Muscle of leg (tissue), 11 donors: ENCODE data around the gene CENPA. TPM values are rescaled to one million over a fixed set of nuclear protein-coding genes. Genes with fewer than 3 reads are reported as not detected.
"Not testable (repeated sequence)": the region's sequence is repeated elsewhere in the genome, so short reads cannot be mapped to it uniquely, and the experiment has no call there.

Experiments
- DNase-seq: peaks from one replicate; pipeline ENCODE4 v3.0.0; 2013
- H3K27ac ChIP-seq: one replicate; pipeline ENCODE4 v1.5.1; 2013; ENCODE audit warnings: mild to moderate bottlenecking, low read length, control low read depth
- H3K27me3 ChIP-seq: one replicate; pipeline ENCODE4 v1.6.1; 2013; ENCODE audit warnings: low read length; ENCODE audit not compliant: control insufficient read depth, insufficient read depth
- H3K36me3 ChIP-seq: one replicate; pipeline ENCODE4 v1.6.1; 2013; ENCODE audit warnings: low read length; ENCODE audit not compliant: control insufficient read depth, insufficient read depth
- H3K4me1 ChIP-seq: one replicate; pipeline ENCODE4 v1.6.1; 2013; ENCODE audit warnings: low read length; ENCODE audit not compliant: control insufficient read depth, insufficient read depth
- H3K4me3 ChIP-seq: one replicate; pipeline ENCODE4 v1.5.1; 2013; ENCODE audit warnings: low read length, control low read depth
- H3K9me3 ChIP-seq: replicated peaks from 2 replicates; pipeline ENCODE4 v1.6.1; 2013; ENCODE audit warnings: low read depth, low read length; ENCODE audit not compliant: control insufficient read depth
- WGBS: methylation state at CpG from one replicate; pipeline ENCODE4 v1.1.5; 2013; ENCODE audit warnings: missing lambda C conversion rate; ENCODE audit not compliant: insufficient coverage; 5-methylcytosine and 5-hydroxymethylcytosine counted together
- polyA plus RNA-seq, 8 donors: library from polyadenylated mRNA; unstranded; fragments of 120-200 nt; gene quantifications; one replicate each; pipeline versions ENCODE4 v1.2.1 to v1.2.3, GENCODE V29; 2013; ENCODE audit warnings: inconsistent platforms in 1 of 8, low replicate concordance in 1 of 8; ENCODE audit not compliant: insufficient read length in 8 of 8, insufficient read depth in 1 of 8
- total RNA-seq: library from RNA; stranded (reverse); fragments of 120-200 nt; gene quantifications from one replicate; pipeline ENCODE4 v1.2.4, GENCODE V29; 2013

CENPA gene
- total and polyA plus RNA-seq, 9 donors, result 4.3 to 10.8 (median 8.4) TPM

DNA sequence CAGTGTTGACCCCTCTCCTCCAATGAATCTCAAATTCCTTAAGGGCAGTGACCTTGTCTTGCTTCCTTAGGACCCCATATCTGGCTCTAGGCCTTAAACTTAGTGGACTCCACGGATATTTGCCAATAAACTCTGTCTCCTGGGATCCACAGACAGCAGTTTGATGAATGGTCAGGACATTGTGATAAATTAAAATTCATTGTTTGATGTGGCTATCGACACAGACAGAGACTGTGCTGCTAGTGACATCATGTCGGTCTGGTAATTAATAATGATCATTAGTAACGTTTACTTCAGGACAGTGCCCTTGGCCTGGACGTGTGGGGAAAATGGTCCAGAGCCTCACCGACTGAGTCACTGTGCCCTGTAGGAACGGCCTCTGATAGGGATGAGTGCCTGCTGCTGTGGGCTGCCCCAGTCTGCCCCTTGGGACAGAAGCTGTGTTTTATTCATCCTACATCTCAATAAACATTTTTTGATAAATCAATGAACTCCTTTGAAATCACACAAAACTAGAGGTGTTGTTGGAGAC lies 27.0 kb upstream of the CENPA start:
- Histone ChIP-seq H3K9me3 (no peaks in the 10 kb centered on the region), H3K4me3 (no peak overlapping the region), H3K36me3 (no peaks in the 10 kb centered on the region), H3K27me3 (peaks cover 3% of the 10 kb centered on the region), H3K27ac (no peak overlapping the region), H3K4me1 (peaks cover 10% of the 10 kb centered on the region)
- WGBS, result 70% methylated on average over 7 of the region's 7 CpGs
- DNase-seq, result no peak

DNA sequence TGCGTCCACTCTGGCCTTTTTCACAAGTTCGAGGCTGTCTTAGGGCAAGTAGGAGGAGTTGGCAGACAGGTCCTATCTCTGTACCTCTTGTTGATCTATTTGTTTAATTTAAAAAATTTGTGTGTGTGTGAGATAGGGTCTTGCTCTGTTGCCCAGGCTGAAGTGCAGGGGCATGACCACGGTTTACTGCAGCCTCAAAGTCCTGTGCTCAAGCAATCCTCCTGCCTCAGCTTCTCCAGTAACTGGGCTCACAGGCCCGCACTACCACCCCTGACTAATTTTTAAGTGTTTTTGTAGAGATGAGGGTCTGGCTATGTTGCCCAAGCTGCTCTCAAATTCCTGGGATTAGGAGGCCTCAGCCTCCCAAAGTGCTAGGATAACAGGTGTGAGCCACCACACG lies 26.0 kb upstream of the CENPA start:
- Histone ChIP-seq H3K27ac (no peak overlapping the region), H3K36me3 (no peaks in the 10 kb centered on the region), H3K9me3 (no peaks in the 10 kb centered on the region), H3K27me3 (peaks cover 3% of the 10 kb centered on the region), H3K4me1 (peaks cover 13% of the 10 kb centered on the region), H3K4me3 (no peak overlapping the region)
- DNase-seq, result no peak
- WGBS, result 67% methylated on average over 1 of the region's 5 CpGs

DNA sequence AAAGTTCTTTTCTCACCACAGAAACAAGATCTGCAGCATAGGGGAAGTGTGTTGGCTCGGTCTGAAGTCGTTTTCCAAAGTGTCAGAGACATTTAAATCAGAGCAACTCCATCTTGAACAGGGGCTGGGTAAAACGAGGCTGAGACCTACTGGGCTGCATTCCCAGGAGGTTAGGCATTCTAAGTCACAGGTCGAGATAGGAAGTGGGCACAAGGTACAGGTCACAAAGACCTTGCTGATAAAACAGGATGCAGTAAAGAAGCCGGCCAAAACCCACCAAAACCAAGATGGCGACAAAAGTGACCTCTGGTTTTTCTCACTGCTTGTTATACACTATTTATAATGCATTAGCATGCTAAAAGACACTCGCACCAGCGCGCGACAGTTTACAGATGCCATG lies 24.9 kb upstream of the CENPA start:
- H3K27me3 ChIP-seq, H3K4me3 ChIP-seq, H3K36me3 ChIP-seq, H3K9me3 ChIP-seq, H3K27ac ChIP-seq, DNase-seq: not testable (repeated sequence)
- H3K4me1 ChIP-seq, result peaks cover 20% of the 10 kb centered on the region
- 45% methylated on average over 2 of the region's 10 CpGs for WGBS

DNA sequence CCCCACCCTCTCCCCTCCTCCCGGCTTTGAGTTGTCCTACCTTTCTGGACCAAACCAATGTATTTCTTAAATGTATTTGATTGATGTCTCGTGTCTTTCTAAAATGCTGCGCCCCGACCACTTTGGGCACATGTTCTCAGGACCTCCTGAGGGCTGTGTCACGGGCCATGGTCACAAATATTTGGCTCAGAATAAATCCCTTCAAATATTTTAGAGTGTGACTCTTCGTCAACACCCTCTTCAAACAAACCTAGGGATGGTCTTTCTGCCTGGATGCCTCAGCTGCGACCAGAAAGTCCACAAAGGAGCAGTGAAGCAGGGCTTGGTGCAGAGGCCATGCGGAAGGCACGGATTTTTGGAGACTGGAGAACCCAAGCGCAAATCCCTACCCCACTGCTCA lies 22.8 kb upstream of the CENPA start:
- Histone ChIP-seq H3K9me3 (no peaks in the 10 kb centered on the region), H3K4me1 (peaks cover 20% of the 10 kb centered on the region), H3K36me3 (peaks cover 5% of the 10 kb centered on the region), H3K27me3 (no peaks in the 10 kb centered on the region), H3K4me3 (no peak overlapping the region), H3K27ac (no peak overlapping the region)
- 91% methylated on average over 5 of the region's 10 CpGs for WGBS
- no peak for DNase-seq

GRCh38 chr2:26764078-26764887 lies 21.6 kb upstream of the CENPA start, which contains the start of gene SLC35F6:
TSS of gene SLC35F6 (plus strand) at chr2:26764284. CDS start at chr2:26764350, 66 bp downstream.
- DNase-seq, result peak; percentile 90
- under 1% methylated on average over 66 of the region's 68 CpGs for WGBS
- Histone ChIP-seq H3K4me1 (peaks cover 17% of the 10 kb centered on the region), H3K9me3 (no peaks in the 10 kb centered on the region), H3K27me3 (no peaks in the 10 kb centered on the region), H3K27ac (peak within 1 kb of the TSS; percentile 87), H3K4me3 (peak within 1 kb of the TSS; percentile 95), H3K36me3 (peaks cover 9% of the 10 kb centered on the region)

GRCh38 chr2:26764906-26765305 lies 20.9 kb upstream of the CENPA start:
- Histone ChIP-seq H3K4me3 (peak overlapping the region; percentile 95), H3K4me1 (peaks cover 20% of the 10 kb centered on the region), H3K27me3 (no peaks in the 10 kb centered on the region), H3K27ac (peak overlapping the region; percentile 21), H3K36me3 (peaks cover 9% of the 10 kb centered on the region), H3K9me3 (no peaks in the 10 kb centered on the region)
- DNase-seq, result no peak
- WGBS, result 0% methylated on average over 1 of the region's 3 CpGs

GRCh38 chr2:26765475-26766200 lies 20.2 kb upstream of the CENPA start:
- no peak for DNase-seq

DNA sequence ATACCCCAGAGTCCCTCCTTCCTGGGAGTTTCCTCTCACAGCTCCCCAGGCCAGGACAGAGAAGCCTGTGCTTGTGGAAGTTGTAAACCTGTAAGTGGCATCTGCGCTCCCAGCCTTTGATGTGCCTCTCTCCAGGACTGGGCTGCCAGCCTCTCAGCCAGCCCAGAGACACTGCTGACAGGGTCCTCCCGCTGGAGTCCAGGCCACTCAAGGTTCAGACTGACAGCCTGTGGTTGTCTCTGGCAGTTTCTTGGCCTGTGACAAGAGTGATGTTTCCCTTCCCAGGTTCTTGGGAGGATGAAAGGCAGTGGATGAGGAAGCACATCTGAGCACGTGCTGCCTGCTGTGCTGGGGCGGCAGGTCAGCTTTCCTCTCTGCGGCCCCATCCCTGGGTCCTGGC lies 18.7 kb upstream of the CENPA start:
- Histone ChIP-seq H3K4me3 (no peak overlapping the region), H3K9me3 (no peaks in the 10 kb centered on the region), H3K27ac (no peak overlapping the region), H3K36me3 (peaks cover 9% of the 10 kb centered on the region), H3K27me3 (no peaks in the 10 kb centered on the region), H3K4me1 (peaks cover 37% of the 10 kb centered on the region)
- no peak for DNase-seq
- WGBS, result 30% methylated on average over 3 of the region's 5 CpGs

More at GRCh38 chr2:26765475-26766200, 20.2 kb upstream of the CENPA start:
- no peak overlapping the region for H3K27ac ChIP-seq
- no peaks in the 10 kb centered on the region for H3K9me3 ChIP-seq
- H3K36me3 ChIP-seq, result peaks cover 9% of the 10 kb centered on the region
- 75% methylated on average over 8 of the region's 10 CpGs for WGBS
- no peak overlapping the region for H3K4me3 ChIP-seq
- no peaks in the 10 kb centered on the region for H3K27me3 ChIP-seq
- peaks cover 22% of the 10 kb centered on the region for H3K4me1 ChIP-seq

- peaks cover 45% of the 10 kb centered on the region for H3K4me1 ChIP-seq
- H3K4me3 ChIP-seq, result no peak overlapping the region
- H3K9me3 ChIP-seq, result no peaks in the 10 kb centered on the region
- no peaks in the 10 kb centered on the region for H3K27me3 ChIP-seq
- no peak overlapping the region for H3K27ac ChIP-seq
- no peak for DNase-seq
- WGBS, result 97% methylated on average over 4 of the region's 5 CpGs
- peaks cover 9% of the 10 kb centered on the region for H3K36me3 ChIP-seq
These were observed 17.9 kb upstream of the CENPA start for GRCh38 chr2:26767894-26768487.

DNA sequence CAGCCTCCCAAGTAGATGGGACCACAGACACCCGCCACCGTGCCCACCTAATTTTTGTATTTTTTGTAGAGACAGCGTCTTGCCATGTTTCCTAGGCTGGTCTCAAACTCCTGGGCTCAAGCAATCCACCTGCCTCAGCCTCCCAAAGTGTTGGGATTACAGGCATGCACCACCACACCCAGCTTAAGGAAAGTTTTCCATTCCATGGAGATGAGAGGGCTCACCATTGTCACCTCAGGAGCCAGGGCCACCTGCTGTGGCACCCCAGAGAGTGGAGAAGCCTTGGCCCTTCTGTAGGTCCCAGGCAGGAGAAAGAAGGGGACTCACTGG lies 17.1 kb upstream of the CENPA start:
- H3K27ac ChIP-seq, result peak overlapping the region; percentile 20
- WGBS, result 100% methylated on average over 1 of the region's 3 CpGs

More for the DNA sequence above, 17.1 kb upstream of the CENPA start:
- DNase-seq, result no peak
- H3K4me3 ChIP-seq, result no peak overlapping the region
- peaks cover 42% of the 10 kb centered on the region for H3K4me1 ChIP-seq
- H3K36me3 ChIP-seq, result peaks cover 9% of the 10 kb centered on the region
- no peaks in the 10 kb centered on the region for H3K9me3 ChIP-seq
- no peaks in the 10 kb centered on the region for H3K27me3 ChIP-seq
